Trophoblast cell (in vitro differentiated cells and primary cell): Measurements from ENCODE around the gene PLEKHA7.

Source experiments
- DNase-seq, 2 donors: peaks; one replicate each; pipeline ENCODE4 v3.0.0-alpha.2; 2016
- H2AFZ ChIP-seq: 2 replicates; pipeline ENCODE4 v1.6.1; 2013; ENCODE audit warnings: low read length, moderate library complexity, mild to moderate bottlenecking; ENCODE audit not compliant: insufficient read depth, poor library complexity
- H2AK5ac ChIP-seq: 2 replicates; pipeline ENCODE4 v1.6.1; 2013; ENCODE audit warnings: mild to moderate bottlenecking, low read length
- H2BK120ac ChIP-seq: 2 replicates; pipeline ENCODE4 v1.6.1; 2013; ENCODE audit warnings: low read length, mild to moderate bottlenecking, moderate library complexity; ENCODE audit not compliant: insufficient read depth, poor library complexity
- H2BK12ac ChIP-seq: 2 replicates; pipeline ENCODE4 v1.6.1; 2013; ENCODE audit warnings: mild to moderate bottlenecking, low read length, moderate library complexity
- H2BK5ac ChIP-seq: 2 replicates; pipeline ENCODE4 v1.6.1; 2013; ENCODE audit warnings: low read length, low read depth, moderate library complexity, mild to moderate bottlenecking; ENCODE audit not compliant: poor library complexity
- H3K14ac ChIP-seq: 2 replicates; pipeline ENCODE4 v1.6.1; 2013; ENCODE audit warnings: mild to moderate bottlenecking, low read length
- H3K18ac ChIP-seq: 2 replicates; pipeline ENCODE4 v1.6.1; 2013; ENCODE audit warnings: mild to moderate bottlenecking, low read length
- H3K23ac ChIP-seq: 2 replicates; pipeline ENCODE4 v1.6.1; 2013; ENCODE audit warnings: low read length
- H3K27ac ChIP-seq: 2 replicates; pipeline ENCODE4 v1.5.1; 2013; ENCODE audit warnings: low read depth, mild to moderate bottlenecking, inconsistent platforms, low read length, moderate library complexity
- H3K27me3 ChIP-seq: 2 replicates; pipeline ENCODE4 v1.6.1; 2013; ENCODE audit warnings: inconsistent platforms, mild to moderate bottlenecking, low read length, moderate library complexity; ENCODE audit not compliant: insufficient read depth
- H3K36me3 ChIP-seq, 2 experiments: 1 replicate in 1 of 2; 2 replicates in 1 of 2; pipeline ENCODE4 v1.6.1; 2013; ENCODE audit warnings: low read length in 2 of 2, mild to moderate bottlenecking in 2 of 2, moderate library complexity in 1 of 2; ENCODE audit not compliant: insufficient read depth in 2 of 2, control insufficient read depth in 1 of 2
- H3K4ac ChIP-seq: 2 replicates; pipeline ENCODE4 v1.6.1; 2013; ENCODE audit warnings: low read depth, mild to moderate bottlenecking, low read length, moderate library complexity
- H3K4me1 ChIP-seq, 2 experiments: 1 replicate in 1 of 2; 2 replicates in 1 of 2; pipeline ENCODE4 v1.6.1; 2013; ENCODE audit warnings: low read length in 2 of 2, mild to moderate bottlenecking in 2 of 2, moderate library complexity in 1 of 2; ENCODE audit not compliant: insufficient read depth in 2 of 2, control insufficient read depth in 1 of 2
- H3K4me2 ChIP-seq: 2 replicates; pipeline ENCODE4 v1.6.1; 2013; ENCODE audit warnings: inconsistent platforms, mild to moderate bottlenecking, low read length, moderate library complexity
- H3K4me3 ChIP-seq: 2 replicates; pipeline ENCODE4 v1.5.1; 2013; ENCODE audit warnings: mild to moderate bottlenecking, low read depth, low read length, inconsistent platforms
- H3K79me1 ChIP-seq: one replicate; pipeline ENCODE4 v1.6.1; 2013; ENCODE audit warnings: low read length
- H3K79me2 ChIP-seq: 2 replicates; pipeline ENCODE4 v1.6.1; 2013; ENCODE audit warnings: low read length, mild to moderate bottlenecking; ENCODE audit not compliant: control insufficient read depth, insufficient read depth, poor library complexity
- H3K9ac ChIP-seq: 2 replicates; pipeline ENCODE4 v1.6.1; 2013; ENCODE audit warnings: mild to moderate bottlenecking, low read length
- H3K9me3 ChIP-seq: 2 replicates; pipeline ENCODE4 v1.6.1; 2013; ENCODE audit warnings: low read depth, mild to moderate bottlenecking, control low read depth, inconsistent platforms, low read length; ENCODE audit not compliant: insufficient read depth
- H4K12ac ChIP-seq: 2 replicates; pipeline ENCODE4 v1.6.1; 2013; ENCODE audit warnings: low read depth, mild to moderate bottlenecking, low read length, moderate library complexity
- H4K8ac ChIP-seq: 2 replicates; pipeline ENCODE4 v1.6.1; 2013; ENCODE audit warnings: low read depth, mild to moderate bottlenecking, low read length, moderate library complexity
- H4K91ac ChIP-seq: one replicate; pipeline ENCODE4 v1.6.1; 2013; ENCODE audit warnings: low read depth, mild to moderate bottlenecking, low read length, moderate library complexity
- WGBS: extraction: QIAGEN DNeasy Blood & Tissue Kit; methylation state at CpG from one replicate; pipeline ENCODE4 v1.1.7; 2013; ENCODE audit warnings: missing lambda C conversion rate; ENCODE audit not compliant: insufficient read length, insufficient coverage; ENCODE audit errors: extremely low coverage; 5-methylcytosine and 5-hydroxymethylcytosine counted together

The PLEKHA7 gene

GRCh38 chr11:16738193-16738946, 275.8 kb downstream of the PLEKHA7 start, which contains the start of gene C11orf58:
Gene C11orf58 (plus strand): TSS chr11:16738647. CDS start chr11:16738779, 132 bp downstream.
- Histone ChIP-seq H4K8ac (peak within 1 kb of the TSS; percentile 95), H3K36me3 (peaks cover 4 to 5% of the 10 kb centered on the region in 2 experiments), H3K79me1 (peaks cover 8% of the 10 kb centered on the region), H3K4ac (peak within 1 kb of the TSS; percentile 97), H3K4me1 (peaks cover 3 to 6% of the 10 kb centered on the region in 2 experiments), H2BK12ac (no peak within 1 kb of the TSS), H2AFZ (peak within 1 kb of the TSS; percentile 66), H3K4me3 (peak within 1 kb of the TSS; percentile 83), H3K9me3 (no peaks in the 10 kb centered on the region), H3K27ac (peak within 1 kb of the TSS; percentile 43), H3K14ac (peak within 1 kb of the TSS; percentile 76), H4K12ac (peak within 1 kb of the TSS; percentile 88), H3K79me2 (peaks cover 18% of the 10 kb centered on the region), H3K4me2 (peak within 1 kb of the TSS; percentile 91), H2AK5ac (peak within 1 kb of the TSS; percentile 4), H2BK5ac (peak within 1 kb of the TSS; percentile 81), H3K23ac (no peak within 1 kb of the TSS), H2BK120ac (peak within 1 kb of the TSS; percentile 73), H3K9ac (peak within 1 kb of the TSS; percentile 99), H3K18ac (peak within 1 kb of the TSS; percentile 88), H4K91ac (peak within 1 kb of the TSS; percentile 73), H3K27me3 (no peaks in the 10 kb centered on the region)
- WGBS = no CpG with 5 or more reads among the region's 47 CpGs
- DNase-seq = peak; percentile 99 to 100

GRCh38 chr11:16737818-16738192, 276.4 kb downstream of the PLEKHA7 start:
- no CpG with 5 or more reads among the region's 6 CpGs for WGBS
- Histone ChIP-seq H3K9ac (peak overlapping the region; percentile 99), H3K4me3 (peak overlapping the region; percentile 74)

More at GRCh38 chr11:16737818-16738192, 276.4 kb downstream of the PLEKHA7 start:
- Histone ChIP-seq H2BK12ac (no peak overlapping the region), H3K79me2 (peaks cover 18% of the 10 kb centered on the region), H4K12ac (no peak overlapping the region), H3K9me3 (no peaks in the 10 kb centered on the region), H2BK120ac (no peak overlapping the region), H3K27ac (no peak overlapping the region), H2AFZ (peak overlapping the region; percentile 66), H3K36me3 (peaks cover 4 to 5% of the 10 kb centered on the region in 2 experiments), H2AK5ac (no peak overlapping the region), H3K23ac (no peak overlapping the region), H3K4me2 (peak overlapping the region; percentile 65), H3K4me1 (peaks cover 3 to 6% of the 10 kb centered on the region in 2 experiments), H3K14ac (no peak overlapping the region), H3K79me1 (peaks cover 8% of the 10 kb centered on the region), H3K4ac (no peak overlapping the region), H2BK5ac (peak overlapping the region; percentile 81), H3K27me3 (no peaks in the 10 kb centered on the region), H4K91ac (no peak overlapping the region), H4K8ac (peak overlapping the region; percentile 95), H3K18ac (no peak overlapping the region)
- DNase-seq = no peak
